ENCODE results near the gene MLC1.
A peak's percentile ranks its signal among the peaks of the same experiment; 100 is the strongest.

Gene MLC1

DNA sequence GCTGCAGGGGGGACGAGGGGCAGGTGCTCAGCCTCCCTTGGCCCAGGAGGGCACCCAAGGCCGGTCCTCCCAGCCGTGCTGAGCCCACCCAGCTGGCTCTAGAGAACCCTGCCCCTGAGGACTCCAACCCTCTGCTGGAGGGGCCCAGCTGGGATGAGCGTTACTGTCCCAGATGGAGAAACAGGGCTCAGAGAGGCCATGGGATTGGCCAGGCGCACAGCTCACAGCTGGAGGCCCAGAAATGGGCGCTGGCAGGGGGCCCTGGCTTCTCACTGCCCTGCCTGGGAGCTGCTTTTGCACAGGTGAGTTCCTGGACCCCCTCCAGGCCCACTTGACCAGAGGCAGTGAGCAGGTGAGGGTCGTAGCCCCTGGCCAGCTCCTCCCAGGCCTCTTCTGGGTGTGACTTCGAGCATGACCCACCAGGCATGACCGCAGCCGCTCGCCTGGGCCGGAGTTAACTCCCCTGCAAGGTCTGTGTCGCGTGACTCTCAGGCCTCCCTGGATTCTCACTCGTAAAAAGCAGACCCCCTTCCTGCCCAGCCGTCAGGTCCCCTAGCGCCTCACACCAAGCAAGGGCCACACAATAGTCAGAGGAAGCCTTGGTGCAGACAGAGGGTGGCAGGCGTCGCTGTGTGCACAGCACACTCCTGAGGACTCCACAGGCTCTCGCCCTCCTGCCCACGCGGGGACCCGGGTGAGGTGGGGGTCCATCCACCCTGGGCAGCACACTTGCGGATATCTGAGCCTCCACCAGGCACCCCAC, 52.9 kb downstream of the MLC1 start:
- Histone ChIP-seq H3K27ac (no peak overlapping the region), H3K79me2 (ENCODE audit: insufficient read depth, low read depth) (no peaks in the 10 kb centered on the region), H3K4me2 (no peak overlapping the region), H3K4me1 (ENCODE audit: low read depth, poor library complexity, severe bottlenecking) (no peaks in the 10 kb centered on the region), H4K20me1 (ENCODE audit: insufficient read depth) (no peaks in the 10 kb centered on the region), H2AFZ (ENCODE audit: low read depth) (no peak overlapping the region), H3K4me3 (IDR thresholded peaks at IDR 0.05; ENCODE audit: insufficient read depth, low read depth, low read length) (no peak overlapping the region), H3K27me3 (ENCODE audit: insufficient read depth, low read depth) (peaks cover 2% of the 10 kb centered on the region; the same call in 1 of the 2 replicates), H3K36me3 (ENCODE audit: insufficient read depth) (no peaks in the 10 kb centered on the region), H3K9ac (no peak overlapping the region)
- TF ChIP-seq, protein P1, sequence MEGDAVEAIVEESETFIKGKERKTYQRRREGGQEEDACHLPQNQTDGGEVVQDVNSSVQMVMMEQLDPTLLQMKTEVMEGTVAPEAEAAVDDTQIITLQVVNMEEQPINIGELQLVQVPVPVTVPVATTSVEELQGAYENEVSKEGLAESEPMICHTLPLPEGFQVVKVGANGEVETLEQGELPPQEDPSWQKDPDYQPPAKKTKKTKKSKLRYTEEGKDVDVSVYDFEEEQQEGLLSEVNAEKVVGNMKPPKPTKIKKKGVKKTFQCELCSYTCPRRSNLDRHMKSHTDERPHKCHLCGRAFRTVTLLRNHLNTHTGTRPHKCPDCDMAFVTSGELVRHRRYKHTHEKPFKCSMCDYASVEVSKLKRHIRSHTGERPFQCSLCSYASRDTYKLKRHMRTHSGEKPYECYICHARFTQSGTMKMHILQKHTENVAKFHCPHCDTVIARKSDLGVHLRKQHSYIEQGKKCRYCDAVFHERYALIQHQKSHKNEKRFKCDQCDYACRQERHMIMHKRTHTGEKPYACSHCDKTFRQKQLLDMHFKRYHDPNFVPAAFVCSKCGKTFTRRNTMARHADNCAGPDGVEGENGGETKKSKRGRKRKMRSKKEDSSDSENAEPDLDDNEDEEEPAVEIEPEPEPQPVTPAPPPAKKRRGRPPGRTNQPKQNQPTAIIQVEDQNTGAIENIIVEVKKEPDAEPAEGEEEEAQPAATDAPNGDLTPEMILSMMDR (conservative IDR thresholded peaks at IDR 0.05; ENCODE audit: low read depth, low read length) = no peak

DNA sequence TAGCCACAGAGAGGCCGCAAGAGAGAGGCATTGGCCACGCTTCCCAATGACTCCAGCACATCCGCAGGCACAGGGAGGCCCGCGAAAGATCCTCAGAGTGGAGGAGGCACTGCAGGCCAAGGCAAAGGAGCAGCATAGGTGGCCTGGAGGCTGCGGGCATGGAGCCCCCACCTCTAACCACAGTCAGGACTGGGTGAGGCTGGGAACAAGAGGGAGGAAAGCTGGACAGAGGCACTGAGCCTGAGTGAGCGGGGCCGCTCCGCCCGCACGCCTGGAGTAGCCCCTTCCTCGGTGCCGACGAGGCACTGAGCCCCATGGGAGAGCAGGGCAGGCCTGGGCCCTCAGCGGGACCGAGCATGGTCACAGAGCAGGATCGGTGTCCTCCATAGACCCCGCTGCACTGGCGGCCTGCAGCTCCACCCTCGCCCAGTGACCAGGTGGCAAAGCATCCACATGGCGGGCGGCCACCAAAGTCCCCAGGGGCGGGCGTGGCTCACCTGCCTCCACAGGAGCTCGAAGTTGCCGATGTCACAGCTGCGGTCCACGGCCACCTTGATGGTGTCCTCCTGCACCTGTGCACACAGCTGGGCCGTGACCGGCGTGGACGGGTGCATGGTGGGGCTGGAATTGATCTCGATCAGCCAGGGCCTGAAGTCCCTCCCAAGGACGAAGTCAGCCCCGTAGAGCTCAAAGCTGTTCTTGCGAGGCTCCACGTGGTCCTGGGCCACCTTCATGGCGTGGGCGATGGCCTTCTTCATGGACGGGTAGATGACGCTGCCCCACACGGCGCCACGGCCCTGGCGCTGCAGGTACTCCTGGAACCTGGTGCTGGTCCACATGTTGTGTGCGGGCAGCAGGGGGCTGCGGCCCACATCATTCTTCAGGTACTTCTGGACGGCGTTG, 53.8 kb downstream of the MLC1 start:
- H3K4me3 ChIP-seq (IDR thresholded peaks at IDR 0.05; ENCODE audit: insufficient read depth, low read depth, low read length) = no peak overlapping the region
- H3K4me2 ChIP-seq = no peak overlapping the region
- H3K27me3 ChIP-seq (ENCODE audit: insufficient read depth, low read depth) = 0 out of 2 replicates have a peak, but pooled peaks cover 2% of the 10 kb centered on the region
- no peaks in the 10 kb centered on the region for H3K4me1 ChIP-seq (ENCODE audit: low read depth, poor library complexity, severe bottlenecking)
- H2AFZ ChIP-seq (ENCODE audit: low read depth) = no peak overlapping the region
- H3K27ac ChIP-seq = no peak overlapping the region
- no peaks in the 10 kb centered on the region for H3K36me3 ChIP-seq (ENCODE audit: insufficient read depth)
- no peaks in the 10 kb centered on the region for H3K79me2 ChIP-seq (ENCODE audit: insufficient read depth, low read depth)
- H4K20me1 ChIP-seq (ENCODE audit: insufficient read depth) = no peaks in the 10 kb centered on the region
- TF ChIP-seq, protein P1 (conservative IDR thresholded peaks at IDR 0.05; ENCODE audit: low read depth, low read length) = no peak
- H3K9ac ChIP-seq = no peak overlapping the region

DNA sequence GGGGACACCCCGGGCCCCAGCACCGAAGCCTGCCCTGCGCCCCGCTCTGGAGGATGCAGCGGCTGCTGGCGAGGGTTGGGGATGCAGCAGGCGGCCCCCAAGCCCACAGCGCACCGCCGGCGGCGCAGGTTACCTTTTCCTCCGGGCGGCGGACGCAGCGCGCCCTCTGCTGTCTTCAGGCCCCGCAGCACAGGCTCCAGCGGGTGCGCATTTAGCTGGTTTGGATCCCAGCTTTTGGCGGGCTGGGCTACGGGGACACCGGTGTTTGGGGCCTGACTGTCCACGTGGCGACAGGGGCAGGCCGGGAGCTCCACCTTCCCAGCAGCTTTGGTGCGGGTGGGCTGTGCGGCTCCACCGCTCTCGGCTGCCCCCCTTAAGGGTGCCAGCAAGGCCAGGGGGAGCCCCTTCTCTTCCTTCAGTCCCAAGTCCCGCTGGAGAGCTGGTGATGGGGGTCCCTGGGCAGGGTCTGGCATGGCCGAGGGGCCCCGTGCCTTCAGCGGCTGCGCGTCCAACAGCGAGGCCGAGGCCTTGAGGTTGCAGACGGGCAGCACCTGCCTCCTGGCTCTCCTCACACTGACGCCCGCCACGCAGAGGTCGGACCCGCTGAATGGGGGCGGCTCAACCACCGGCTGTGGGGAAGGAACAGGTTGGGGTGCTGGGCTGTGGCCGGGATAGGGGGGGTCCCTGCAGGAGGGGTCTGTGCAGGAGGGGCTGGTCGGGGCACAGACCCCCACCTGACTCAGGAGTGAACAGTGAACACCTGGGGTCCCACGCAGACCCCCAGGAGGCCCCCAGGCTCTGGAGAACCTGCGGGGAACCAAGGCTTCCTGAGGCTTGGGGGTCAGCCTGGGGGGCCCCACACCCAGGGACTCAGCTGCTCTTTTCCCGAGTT, 54.7 kb downstream of the MLC1 start:
- Histone ChIP-seq H3K27me3 (ENCODE audit: insufficient read depth, low read depth) (no peaks in the 10 kb centered on the region; the same call in 1 of the 2 replicates), H3K4me3 (IDR thresholded peaks at IDR 0.05; ENCODE audit: insufficient read depth, low read depth, low read length) (no peak overlapping the region), H3K27ac (no peak overlapping the region), H3K4me2 (no peak overlapping the region), H3K36me3 (ENCODE audit: insufficient read depth) (no peaks in the 10 kb centered on the region), H3K79me2 (ENCODE audit: insufficient read depth, low read depth) (no peaks in the 10 kb centered on the region), H4K20me1 (ENCODE audit: insufficient read depth) (no peaks in the 10 kb centered on the region), H3K9ac (no peak overlapping the region), H3K4me1 (ENCODE audit: low read depth, poor library complexity, severe bottlenecking) (no peaks in the 10 kb centered on the region), H2AFZ (ENCODE audit: low read depth) (peak overlapping the region; percentile 44; the same call in 1 of the 2 replicates)
- TF ChIP-seq, protein P1 (conservative IDR thresholded peaks at IDR 0.05; ENCODE audit: low read depth, low read length) = peak; percentile 49
